ENCODE measurements around the gene GAL. TPM values are rescaled to one million over a fixed set of nuclear protein-coding genes. Genes with fewer than 3 reads are reported as not detected.

The GAL gene
- total and polyA plus RNA-seq, 4 donors = 0.61 to 1.8 TPM; not detected in 2

- no peak overlapping the region for H3K27ac ChIP-seq (ENCODE audit: low read depth in 1 of 2, low read length in 1 of 2)
- H3K4me3 ChIP-seq = no peak overlapping the region
- WGBS, 2 donors = 60 to 64% methylated on average over 14 of the region's 14 CpGs
- no peak overlapping the region for H3K9ac ChIP-seq (ENCODE audit: insufficient read depth in 1 of 2, low read length in 2 of 2)
- no peaks in the 10 kb centered on the region for H3K9me3 ChIP-seq (ENCODE audit: control insufficient read depth in 4 of 4, insufficient read depth in 3 of 4, low read length in 3 of 4)
- H3K36me3 ChIP-seq (ENCODE audit: control insufficient read depth in 4 of 4, insufficient read depth in 4 of 4, low read length in 4 of 4) = no peaks in the 10 kb centered on the region
- no peak for TF ChIP-seq CTCF (IDR thresholded peaks at IDR 0.05; ENCODE audit: control extremely low read depth, extremely low read depth)
- ATAC-seq (ENCODE audit: insufficient read depth, low FRiP score) (no peak), DNase-seq (no peak)
- peaks cover 0 to 12% (median 0%) of the 10 kb centered on the region in 5 donors for H3K4me1 ChIP-seq (ENCODE audit: control insufficient read depth in 5 of 5, insufficient read depth in 5 of 5, low read length in 5 of 5)
- peaks cover 0 to 49% (median 11%) of the 10 kb centered on the region in 3 donors for H3K27me3 ChIP-seq (ENCODE audit: control insufficient read depth in 3 of 3, insufficient read depth in 3 of 3, low read length in 2 of 3)
These were observed 5.6 kb downstream of the GAL start for GRCh38 chr11:68689737-68690625.

- H3K36me3 ChIP-seq (ENCODE audit: control insufficient read depth in 4 of 4, insufficient read depth in 4 of 4, low read length in 4 of 4) = no peaks in the 10 kb centered on the region
- DNase-seq = no peak
These were observed 6.5 kb downstream of the GAL start for GRCh38 chr11:68690671-68691401.

GRCh38 chr11:68691402-68691784, 7.0 kb downstream of the GAL start:
- WGBS, 2 donors = 80 to 90% methylated on average over 9 of the region's 9 CpGs
- TF ChIP-seq CTCF (IDR thresholded peaks at IDR 0.05; ENCODE audit: control extremely low read depth, extremely low read depth) = no peak
- no peaks in the 10 kb centered on the region for H3K36me3 ChIP-seq (ENCODE audit: control insufficient read depth in 4 of 4, insufficient read depth in 4 of 4, low read length in 4 of 4)
- DNase-seq = no peak
- H3K4me3 ChIP-seq = no peak overlapping the region
- ATAC-seq (ENCODE audit: insufficient read depth, low FRiP score) = no peak
- H3K9ac ChIP-seq (ENCODE audit: insufficient read depth in 1 of 2, low read length in 2 of 2) = no peak overlapping the region
- H3K4me1 ChIP-seq (ENCODE audit: control insufficient read depth in 5 of 5, insufficient read depth in 5 of 5, low read length in 5 of 5) = peaks cover 0 to 10% (median 0%) of the 10 kb centered on the region in 5 donors
- peaks cover 0 to 36% (median 0%) of the 10 kb centered on the region in 3 donors for H3K27me3 ChIP-seq (ENCODE audit: control insufficient read depth in 3 of 3, insufficient read depth in 3 of 3, low read length in 2 of 3)
- H3K9me3 ChIP-seq (ENCODE audit: control insufficient read depth in 4 of 4, insufficient read depth in 3 of 4, low read length in 3 of 4) = peaks cover 0 to 5% (median 0%) of the 10 kb centered on the region in 4 donors
- H3K27ac ChIP-seq (ENCODE audit: low read depth in 1 of 2, low read length in 1 of 2) = no peak overlapping the region

More at GRCh38 chr11:68690671-68691401, 6.5 kb downstream of the GAL start:
- Histone ChIP-seq H3K4me3 (no peak overlapping the region), H3K27ac (ENCODE audit: low read depth in 1 of 2, low read length in 1 of 2) (no peak overlapping the region), H3K9me3 (ENCODE audit: control insufficient read depth in 4 of 4, insufficient read depth in 3 of 4, low read length in 3 of 4) (peaks cover 0 to 2% (median 0%) of the 10 kb centered on the region in 4 donors), H3K4me1 (ENCODE audit: control insufficient read depth in 5 of 5, insufficient read depth in 5 of 5, low read length in 5 of 5) (peaks cover 0 to 10% (median 0%) of the 10 kb centered on the region in 5 donors), H3K9ac (ENCODE audit: insufficient read depth in 1 of 2, low read length in 2 of 2) (no peak overlapping the region), H3K27me3 (ENCODE audit: control insufficient read depth in 3 of 3, insufficient read depth in 3 of 3, low read length in 2 of 3) (peaks cover 0 to 41% (median 4%) of the 10 kb centered on the region in 3 donors)
- ATAC-seq (ENCODE audit: insufficient read depth, low FRiP score) = no peak
- TF ChIP-seq CTCF (IDR thresholded peaks at IDR 0.05; ENCODE audit: control extremely low read depth, extremely low read depth) = no peak
- 50 to 67% methylated on average over 16 of the region's 16 CpGs for WGBS, 2 donors

Data from lung (tissue), 12 donors.